ENCODE results near the gene SPIN1.

SPIN1 gene

DNA sequence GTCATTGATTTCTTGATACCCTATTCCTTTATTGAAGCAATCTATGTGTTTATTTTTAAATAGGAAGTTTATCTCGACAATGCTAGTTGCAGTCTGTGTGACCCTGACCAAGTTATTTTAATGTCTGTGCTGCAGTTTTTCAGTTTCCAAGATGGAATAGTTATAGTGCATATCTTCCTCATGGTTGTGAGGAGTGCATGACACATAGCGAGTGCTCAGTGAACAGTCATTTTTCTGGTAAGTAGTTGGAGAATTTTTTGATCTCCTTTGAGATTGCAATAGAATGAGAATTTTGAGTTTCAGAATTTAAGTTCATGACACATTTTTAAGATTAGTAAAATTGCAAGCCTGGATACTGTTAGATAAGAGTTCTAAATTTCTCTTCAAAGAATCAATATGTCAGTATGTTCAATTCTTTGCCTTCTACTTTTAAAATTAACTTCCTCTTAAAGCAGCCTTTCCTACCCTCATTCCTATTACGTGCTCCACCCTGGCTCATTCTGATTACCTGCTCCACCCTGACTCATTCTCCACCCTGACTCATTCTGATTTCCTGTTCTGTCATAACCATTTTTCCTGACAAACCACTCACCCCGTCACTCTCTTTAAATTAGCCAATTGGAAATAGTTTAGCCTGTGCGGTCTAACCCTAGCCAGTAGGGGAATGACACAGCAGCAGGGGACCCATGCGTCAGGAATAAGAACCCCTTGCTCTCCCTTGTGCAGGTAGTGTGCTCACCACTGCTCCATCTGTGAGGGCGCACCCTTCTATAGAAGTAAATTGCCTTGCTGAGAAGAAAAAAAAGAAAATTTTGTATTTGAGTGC is 30.7 kb downstream of the SPIN1 start:
- TF ChIP-seq, protein P1, sequence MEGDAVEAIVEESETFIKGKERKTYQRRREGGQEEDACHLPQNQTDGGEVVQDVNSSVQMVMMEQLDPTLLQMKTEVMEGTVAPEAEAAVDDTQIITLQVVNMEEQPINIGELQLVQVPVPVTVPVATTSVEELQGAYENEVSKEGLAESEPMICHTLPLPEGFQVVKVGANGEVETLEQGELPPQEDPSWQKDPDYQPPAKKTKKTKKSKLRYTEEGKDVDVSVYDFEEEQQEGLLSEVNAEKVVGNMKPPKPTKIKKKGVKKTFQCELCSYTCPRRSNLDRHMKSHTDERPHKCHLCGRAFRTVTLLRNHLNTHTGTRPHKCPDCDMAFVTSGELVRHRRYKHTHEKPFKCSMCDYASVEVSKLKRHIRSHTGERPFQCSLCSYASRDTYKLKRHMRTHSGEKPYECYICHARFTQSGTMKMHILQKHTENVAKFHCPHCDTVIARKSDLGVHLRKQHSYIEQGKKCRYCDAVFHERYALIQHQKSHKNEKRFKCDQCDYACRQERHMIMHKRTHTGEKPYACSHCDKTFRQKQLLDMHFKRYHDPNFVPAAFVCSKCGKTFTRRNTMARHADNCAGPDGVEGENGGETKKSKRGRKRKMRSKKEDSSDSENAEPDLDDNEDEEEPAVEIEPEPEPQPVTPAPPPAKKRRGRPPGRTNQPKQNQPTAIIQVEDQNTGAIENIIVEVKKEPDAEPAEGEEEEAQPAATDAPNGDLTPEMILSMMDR (conservative IDR thresholded peaks at IDR 0.05; ENCODE audit: low read depth, low read length), result no peak
- no peak overlapping the region for H3K4me3 ChIP-seq (ENCODE audit: low read depth, low read length)
- DNase-seq (ENCODE audit: low read depth), result no peak

GRCh38 chr9:88420227-88420626 is 32.0 kb downstream of the SPIN1 start:
- H3K4me3 ChIP-seq (ENCODE audit: low read depth, low read length), result no peak overlapping the region
- DNase-seq (ENCODE audit: low read depth), result no peak
- TF ChIP-seq, protein P1 (conservative IDR thresholded peaks at IDR 0.05; ENCODE audit: low read depth, low read length), result no peak

DNA sequence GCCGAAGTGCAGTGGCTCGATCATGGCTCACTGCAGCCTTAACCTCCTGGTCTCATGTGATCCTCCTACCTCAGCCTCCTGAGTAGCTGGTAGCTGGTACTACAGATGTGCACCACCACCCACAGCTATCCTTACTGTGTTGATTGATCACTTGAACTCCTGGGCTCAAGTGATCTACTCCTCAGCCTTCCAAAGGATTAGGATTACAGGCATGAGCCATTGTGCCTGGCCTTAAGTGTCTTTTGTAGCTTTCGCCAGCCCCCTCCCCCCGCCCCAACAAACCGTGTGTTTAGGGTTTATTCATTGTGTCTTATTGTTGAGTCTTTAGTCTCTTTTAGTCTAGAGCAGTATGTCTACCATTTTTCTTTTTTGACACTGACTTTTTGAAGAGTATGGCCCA is 33.1 kb downstream of the SPIN1 start:
- TF ChIP-seq, protein P1 (conservative IDR thresholded peaks at IDR 0.05; ENCODE audit: low read depth, low read length), result no peak
- no peak for DNase-seq (ENCODE audit: low read depth)
- H3K4me3 ChIP-seq (ENCODE audit: low read depth, low read length), result no peak overlapping the region

GRCh38 chr9:88425538-88425950 is 37.3 kb downstream of the SPIN1 start:
- TF ChIP-seq, protein P1 (conservative IDR thresholded peaks at IDR 0.05; ENCODE audit: low read depth, low read length), result no peak
- DNase-seq (ENCODE audit: low read depth), result peak; percentile 49
- H3K4me3 ChIP-seq (ENCODE audit: low read depth, low read length), result no peak overlapping the region

DNA sequence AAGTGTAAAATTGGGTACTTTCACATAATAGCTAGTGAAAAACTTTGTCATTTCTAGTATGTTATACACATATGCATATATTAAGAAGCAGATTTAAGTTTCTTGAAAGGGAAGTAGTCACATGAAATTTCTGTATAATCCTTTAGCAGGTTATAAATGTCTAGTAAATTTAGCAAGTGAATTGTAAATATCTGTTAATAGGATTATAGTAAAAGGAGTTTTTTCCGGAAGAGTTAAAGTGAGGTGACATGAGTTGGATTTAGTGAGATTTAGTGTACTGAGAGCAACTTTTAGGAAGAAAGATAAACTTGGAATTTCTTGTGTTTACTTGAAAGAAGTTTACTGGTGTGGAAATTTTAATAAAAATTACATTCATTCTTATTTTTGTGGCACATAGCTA is 38.4 kb downstream of the SPIN1 start:
- no peak overlapping the region for H3K4me3 ChIP-seq (ENCODE audit: low read depth, low read length)
- no peak for DNase-seq (ENCODE audit: low read depth)
- TF ChIP-seq, protein P1 (conservative IDR thresholded peaks at IDR 0.05; ENCODE audit: low read depth, low read length), result no peak

- DNase-seq (ENCODE audit: low read depth), result peak; percentile 26
- TF ChIP-seq, protein P1 (conservative IDR thresholded peaks at IDR 0.05; ENCODE audit: low read depth, low read length), result no peak
- H3K4me3 ChIP-seq (ENCODE audit: low read depth, low read length), result no peak overlapping the region
Observed at GRCh38 chr9:88429595-88430430, 41.6 kb downstream of the SPIN1 start.

Measured in choroid plexus epithelial cell (primary cell).